Liver (tissue), 9 donors: Measurements from ENCODE around the gene XPNPEP3. TPM values are rescaled to one million over a fixed set of nuclear protein-coding genes. Genes with fewer than 3 reads are reported as not detected.
"Not testable (repeated sequence)": the region's sequence is repeated elsewhere in the genome, so short reads cannot be mapped to it uniquely, and the experiment has no call there.

Experiments used
- DNase-seq: peaks from one replicate; pipeline ENCODE4 v3.0.0-alpha.2; 2017; ENCODE audit warnings: low spot score
- H3K27ac ChIP-seq, 2 donors: one replicate each; pipeline ENCODE4 v1.7.0; 2013; ENCODE audit warnings: inconsistent platforms in 2 of 2, low read length in 2 of 2, control low read depth in 1 of 2, low read depth in 1 of 2, mild to moderate bottlenecking in 1 of 2
- H3K27me3 ChIP-seq, 4 donors: one replicate each; pipeline versions ENCODE4 v1.6.1 to v1.7.0; 2013; ENCODE audit warnings: low read length in 3 of 4, inconsistent platforms in 1 of 4, mild to moderate bottlenecking in 1 of 4, moderate library complexity in 1 of 4; ENCODE audit not compliant: control insufficient read depth in 4 of 4, insufficient read depth in 4 of 4
- H3K36me3 ChIP-seq, 4 donors: one replicate each; pipeline versions ENCODE4 v1.6.1 to v1.7.0; 2013; ENCODE audit warnings: low read length in 3 of 4, mild to moderate bottlenecking in 3 of 4, low read depth in 1 of 4, moderate library complexity in 1 of 4; ENCODE audit not compliant: control insufficient read depth in 4 of 4, insufficient read depth in 3 of 4
- H3K4me1 ChIP-seq, 4 donors: one replicate each; pipeline versions ENCODE4 v1.6.1 to v1.7.0; 2013; ENCODE audit warnings: low read length in 3 of 4, mild to moderate bottlenecking in 3 of 4, moderate library complexity in 1 of 4; ENCODE audit not compliant: control insufficient read depth in 4 of 4, insufficient read depth in 4 of 4
- H3K4me3 ChIP-seq, 3 donors: one replicate each; pipeline versions ENCODE4 v1.6.1 to v1.7.0; 2013; ENCODE audit warnings: low read length in 3 of 3, control low read depth in 1 of 3, low read depth in 1 of 3, mild to moderate bottlenecking in 1 of 3
- H3K9ac ChIP-seq, 2 donors: one replicate each; pipeline ENCODE4 v1.7.0; 2013; ENCODE audit warnings: low read length in 2 of 2, mild to moderate bottlenecking in 2 of 2, moderate library complexity in 2 of 2, control low read depth in 1 of 2, low read depth in 1 of 2
- H3K9me3 ChIP-seq, 4 donors: one replicate each; pipeline versions ENCODE4 v1.6.1 to v1.7.0; 2013; ENCODE audit warnings: low read length in 3 of 4; ENCODE audit not compliant: control insufficient read depth in 4 of 4
- EGR1 ChIP-seq, 2 donors: IDR thresholded peaks; 2 replicates each; pipeline ENCODE4 v1.6.1; 2016 to 2018; ENCODE audit warnings: antibody characterized with exemption in 2 of 2, low read depth in 2 of 2
- FOXA1 ChIP-seq: IDR thresholded peaks from 2 replicates; pipeline ENCODE4 v1.6.1; 2016; ENCODE audit warnings: antibody characterized with exemption
- FOXA2 ChIP-seq: IDR thresholded peaks from 2 replicates; pipeline ENCODE4 v1.6.1; 2016; ENCODE audit warnings: antibody characterized with exemption
- GABPA ChIP-seq, 2 donors: IDR thresholded peaks in 1 of 2; conservative IDR thresholded peaks in 1 of 2; 2 replicates each; pipeline ENCODE4 v1.6.1; 2016; ENCODE audit warnings: antibody characterized with exemption in 2 of 2, mild to moderate bottlenecking in 1 of 2, moderate library complexity in 1 of 2
- HNF4A ChIP-seq, 2 donors: conservative IDR thresholded peaks; 2 replicates each; pipeline ENCODE4 v1.6.1; 2016; ENCODE audit warnings: antibody characterized with exemption in 2 of 2, mild to moderate bottlenecking in 2 of 2
- HNF4G ChIP-seq: IDR thresholded peaks from 2 replicates; pipeline ENCODE4 v1.6.1; 2016; ENCODE audit warnings: antibody characterized with exemption
- JUND ChIP-seq, 2 donors: IDR thresholded peaks; 2 replicates each; pipeline ENCODE4 v1.6.1; 2016; ENCODE audit warnings: antibody characterized with exemption in 2 of 2
- RAD21 ChIP-seq, 2 donors: IDR thresholded peaks; 2 replicates each; pipeline ENCODE4 v1.6.1; 2016; ENCODE audit warnings: antibody characterized with exemption in 2 of 2, mild to moderate bottlenecking in 2 of 2
- RXRA ChIP-seq, 2 donors: IDR thresholded peaks; 2 replicates each; pipeline ENCODE4 v1.6.1; 2017 to 2018; ENCODE audit warnings: antibody characterized with exemption in 2 of 2, mild to moderate bottlenecking in 1 of 2
- SP1 ChIP-seq: IDR thresholded peaks from 2 replicates; pipeline ENCODE4 v1.6.1; 2018; ENCODE audit warnings: antibody characterized with exemption, mild to moderate bottlenecking
- YY1 ChIP-seq: IDR thresholded peaks from 2 replicates; pipeline ENCODE4 v1.6.1; 2016; ENCODE audit warnings: antibody characterized with exemption, mild to moderate bottlenecking
- WGBS: extraction: QIAGEN DNeasy Blood & Tissue Kit; methylation state at CpG from one replicate; pipeline ENCODE4 v1.1.7; 2013; 5-methylcytosine and 5-hydroxymethylcytosine counted together
- polyA plus RNA-seq, 2 donors: library from polyadenylated mRNA; stranded (reverse) in 1 of 2; unstranded in 1 of 2; fragments of 200-250 nt in 1 of 2; fragments of >200 nt in 1 of 2; fragmentation: Nextera tagmentation in 1 of 2; extraction: Ambion mirVana in 1 of 2; gene quantifications; one replicate each; pipeline versions ENCODE4 v1.2.1 to v1.2.3, GENCODE V29; 2013 to 2015
- total RNA-seq, 2 donors: library from RNA; depleted of rRNA; stranded (reverse); fragments of >200 nt; gene quantifications; one replicate each; pipeline ENCODE4 v1.2.3, GENCODE V29; 2014
- TF ChIP-seq, protein P1 (sequence below): IDR thresholded peaks from 2 replicates; pipeline ENCODE4 v1.6.1; 2016; ENCODE audit warnings: antibody characterized with exemption, mild to moderate bottlenecking
- TF ChIP-seq, protein P2 (sequence below): IDR thresholded peaks from 2 replicates; pipeline ENCODE4 v1.6.1; 2016; ENCODE audit warnings: antibody characterized with exemption
- TF ChIP-seq, protein P3 (sequence below): IDR thresholded peaks from 2 replicates; pipeline ENCODE4 v1.6.1; 2016; ENCODE audit warnings: antibody characterized with exemption
- TF ChIP-seq, protein P4 (sequence below): IDR thresholded peaks from 2 replicates; pipeline ENCODE4 v1.6.1; 2016; ENCODE audit warnings: antibody characterized with exemption
- donor health status: healthy.
- donor health status: healthy.
- donor health status: healthy.
- donor health status: healthy.
- donor health status: healthy.

Gene XPNPEP3
- total and polyA plus RNA-seq, 4 donors, result 5.5 to 16.4 (median 8.6) TPM

DNA sequence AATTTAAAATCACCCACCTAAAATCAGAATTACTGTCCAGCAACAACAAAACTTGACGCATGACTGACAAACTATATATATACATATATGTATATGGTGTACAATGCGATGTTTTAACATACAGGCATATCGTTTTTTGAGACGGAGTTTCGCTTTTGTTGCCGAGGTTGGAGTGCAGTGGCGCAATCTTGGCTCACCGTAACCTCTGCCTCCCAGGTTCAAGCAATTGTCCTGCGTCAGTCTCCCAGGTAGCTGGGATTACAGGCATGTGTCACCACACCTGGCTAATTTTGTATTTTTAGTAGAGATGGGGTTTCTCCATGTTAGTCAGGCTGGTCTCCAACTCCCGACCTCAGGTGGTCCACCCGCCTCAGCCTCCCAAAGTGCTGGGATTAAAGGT, 11.1 kb upstream of the XPNPEP3 start:
- H3K27me3 ChIP-seq, H3K9me3 ChIP-seq, H3K9ac ChIP-seq, H3K4me3 ChIP-seq, H3K4me1 ChIP-seq, DNase-seq: not testable (repeated sequence)
- H3K36me3 ChIP-seq, result peaks cover 6 to 53% (median 40%) of the 10 kb centered on the region in 4 donors
- 76% methylated on average over 11 of the region's 11 CpGs for WGBS
- peak overlapping the region; percentile 29 to 41 for H3K27ac ChIP-seq
- peak in 1 of 2 donors; percentile 41 for TF ChIP-seq HNF4A (conservative IDR thresholded peaks at IDR 0.05)
- TF ChIP-seq RXRA (IDR thresholded peaks at IDR 0.05), result peak in 1 of 2 donors; percentile 12

DNA sequence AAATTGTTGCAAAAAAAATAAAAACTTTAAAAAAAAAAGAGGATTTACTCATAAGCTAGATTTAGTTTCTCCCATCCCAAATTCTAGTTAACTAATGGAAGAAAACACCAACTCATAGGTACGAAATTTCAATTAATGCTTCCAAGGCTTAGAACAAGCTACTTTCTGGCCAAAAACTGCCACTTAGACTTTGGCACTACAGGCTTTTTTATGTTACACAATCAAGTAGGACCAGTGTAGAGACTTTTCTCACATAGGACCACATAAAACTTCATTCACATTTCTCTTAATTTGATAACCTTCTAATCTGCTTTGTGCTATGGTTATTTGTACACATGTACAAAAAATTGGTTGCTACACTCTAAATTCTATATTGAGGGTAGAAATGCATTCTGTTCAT, 3.6 kb upstream of the XPNPEP3 start:
- TF ChIP-seq EGR1 (IDR thresholded peaks at IDR 0.05; ENCODE audit: low read depth in 2 of 2), result no peak
- TF ChIP-seq RAD21 (IDR thresholded peaks at IDR 0.05), result peak; percentile 16 to 20
- TF ChIP-seq, protein P1, sequence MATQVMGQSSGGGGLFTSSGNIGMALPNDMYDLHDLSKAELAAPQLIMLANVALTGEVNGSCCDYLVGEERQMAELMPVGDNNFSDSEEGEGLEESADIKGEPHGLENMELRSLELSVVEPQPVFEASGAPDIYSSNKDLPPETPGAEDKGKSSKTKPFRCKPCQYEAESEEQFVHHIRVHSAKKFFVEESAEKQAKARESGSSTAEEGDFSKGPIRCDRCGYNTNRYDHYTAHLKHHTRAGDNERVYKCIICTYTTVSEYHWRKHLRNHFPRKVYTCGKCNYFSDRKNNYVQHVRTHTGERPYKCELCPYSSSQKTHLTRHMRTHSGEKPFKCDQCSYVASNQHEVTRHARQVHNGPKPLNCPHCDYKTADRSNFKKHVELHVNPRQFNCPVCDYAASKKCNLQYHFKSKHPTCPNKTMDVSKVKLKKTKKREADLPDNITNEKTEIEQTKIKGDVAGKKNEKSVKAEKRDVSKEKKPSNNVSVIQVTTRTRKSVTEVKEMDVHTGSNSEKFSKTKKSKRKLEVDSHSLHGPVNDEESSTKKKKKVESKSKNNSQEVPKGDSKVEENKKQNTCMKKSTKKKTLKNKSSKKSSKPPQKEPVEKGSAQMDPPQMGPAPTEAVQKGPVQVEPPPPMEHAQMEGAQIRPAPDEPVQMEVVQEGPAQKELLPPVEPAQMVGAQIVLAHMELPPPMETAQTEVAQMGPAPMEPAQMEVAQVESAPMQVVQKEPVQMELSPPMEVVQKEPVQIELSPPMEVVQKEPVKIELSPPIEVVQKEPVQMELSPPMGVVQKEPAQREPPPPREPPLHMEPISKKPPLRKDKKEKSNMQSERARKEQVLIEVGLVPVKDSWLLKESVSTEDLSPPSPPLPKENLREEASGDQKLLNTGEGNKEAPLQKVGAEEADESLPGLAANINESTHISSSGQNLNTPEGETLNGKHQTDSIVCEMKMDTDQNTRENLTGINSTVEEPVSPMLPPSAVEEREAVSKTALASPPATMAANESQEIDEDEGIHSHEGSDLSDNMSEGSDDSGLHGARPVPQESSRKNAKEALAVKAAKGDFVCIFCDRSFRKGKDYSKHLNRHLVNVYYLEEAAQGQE, result no peak
- peak; percentile 75 for TF ChIP-seq HNF4G
- TF ChIP-seq FOXA2, result no peak
- peak; percentile 27 for TF ChIP-seq YY1
- TF ChIP-seq RXRA (IDR thresholded peaks at IDR 0.05), result peak in 1 of 2 donors; percentile 7
- no peak for TF ChIP-seq FOXA1
- no peak for TF ChIP-seq GABPA (IDR thresholded peaks at IDR 0.05 in 1 of 2, conservative IDR thresholded peaks at IDR 0.05 in 1 of 2)
- peak in 1 of 2 donors; percentile 24 for TF ChIP-seq JUND (IDR thresholded peaks at IDR 0.05)
- peak; percentile 88 to 91 for TF ChIP-seq HNF4A (conservative IDR thresholded peaks at IDR 0.05)
- TF ChIP-seq, protein P2, sequence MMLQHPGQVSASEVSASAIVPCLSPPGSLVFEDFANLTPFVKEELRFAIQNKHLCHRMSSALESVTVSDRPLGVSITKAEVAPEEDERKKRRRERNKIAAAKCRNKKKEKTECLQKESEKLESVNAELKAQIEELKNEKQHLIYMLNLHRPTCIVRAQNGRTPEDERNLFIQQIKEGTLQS, result no peak
- TF ChIP-seq, protein P3, sequence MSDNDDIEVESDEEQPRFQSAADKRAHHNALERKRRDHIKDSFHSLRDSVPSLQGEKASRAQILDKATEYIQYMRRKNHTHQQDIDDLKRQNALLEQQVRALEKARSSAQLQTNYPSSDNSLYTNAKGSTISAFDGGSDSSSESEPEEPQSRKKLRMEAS, result no peak
- TF ChIP-seq, protein P4, sequence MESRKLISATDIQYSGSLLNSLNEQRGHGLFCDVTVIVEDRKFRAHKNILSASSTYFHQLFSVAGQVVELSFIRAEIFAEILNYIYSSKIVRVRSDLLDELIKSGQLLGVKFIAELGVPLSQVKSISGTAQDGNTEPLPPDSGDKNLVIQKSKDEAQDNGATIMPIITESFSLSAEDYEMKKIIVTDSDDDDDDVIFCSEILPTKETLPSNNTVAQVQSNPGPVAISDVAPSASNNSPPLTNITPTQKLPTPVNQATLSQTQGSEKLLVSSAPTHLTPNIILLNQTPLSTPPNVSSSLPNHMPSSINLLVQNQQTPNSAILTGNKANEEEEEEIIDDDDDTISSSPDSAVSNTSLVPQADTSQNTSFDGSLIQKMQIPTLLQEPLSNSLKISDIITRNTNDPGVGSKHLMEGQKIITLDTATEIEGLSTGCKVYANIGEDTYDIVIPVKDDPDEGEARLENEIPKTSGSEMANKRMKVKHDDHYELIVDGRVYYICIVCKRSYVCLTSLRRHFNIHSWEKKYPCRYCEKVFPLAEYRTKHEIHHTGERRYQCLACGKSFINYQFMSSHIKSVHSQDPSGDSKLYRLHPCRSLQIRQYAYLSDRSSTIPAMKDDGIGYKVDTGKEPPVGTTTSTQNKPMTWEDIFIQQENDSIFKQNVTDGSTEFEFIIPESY, result no peak
- TF ChIP-seq SP1, result peak; percentile 28
- peak overlapping the region in 1 of 2 donors; percentile 58 for H3K9ac ChIP-seq
- H3K27ac ChIP-seq, result peak overlapping the region; percentile 40 to 77
- peaks cover 2 to 10% (median 5%) of the 10 kb centered on the region in 4 donors for H3K36me3 ChIP-seq
- DNase-seq, result no peak
- H3K4me3 ChIP-seq, result peak overlapping the region; percentile 27 to 55 (median 47)
- WGBS, result 26% methylated on average over 1 of the region's 1 CpG
- H3K4me1 ChIP-seq, result peaks cover 12 to 56% (median 39%) of the 10 kb centered on the region in 4 donors
- no peaks in the 10 kb centered on the region for H3K27me3 ChIP-seq
- no peaks in the 10 kb centered on the region for H3K9me3 ChIP-seq
